K562 (cell line): ENCODE results near the gene GABBR1. TPM values are rescaled to one million over a fixed set of nuclear protein-coding genes. Genes with fewer than 3 reads are reported as not detected.
A peak's percentile ranks its signal among the peaks of the same experiment; 100 is the strongest.

Experiments used
- ATAC-seq: fragments of 200-7000 bp; cut with Tn5 transposase; 3 replicates; pipeline ENCODE4 v1.9.1; 2020; ENCODE audit warnings: moderate library complexity
- BruUV-seq: library from RNA; stranded (reverse); fragments of 400-500 nt; replicated peaks from 2 replicates; lab custom pipeline; 2021; lab: Mats Ljungman, UMichigan
- CTCF ChIA-PET: fragments of 300-600 bp; formaldehyde crosslinking; extraction: SDS; loops from one replicate; lab custom pipeline; 2021; ENCODE audit warnings: low intra/inter-chr PET ratio; lab: Yijun Ruan, JAX
- POLR2A ChIA-PET: fragments of 300-600, 350-650 bp; sonication (Branson Sonifier 250); formaldehyde crosslinking; extraction: SDS; loops from one replicate; lab custom pipeline; 2021; ENCODE audit warnings: antibody characterized with exemption, inconsistent platforms; lab: Yijun Ruan, JAX
- DNase-seq, 4 experiments: peaks; one replicate each; pipeline versions ENCODE4 v3.0.0 to v3.0.0-alpha.2; 2011 to 2018; ENCODE audit warnings: low spot score in 3 of 4, mixed read lengths in 3 of 4; ENCODE audit errors: extremely low read depth in 1 of 4
- FAIRE-seq: peaks from 2 replicates; lab custom pipeline; 2011; peaks lifted over from hg19 to GRCh38; lab: Jason Lieb, UNC
- H2AFZ ChIP-seq: 2 replicates; pipeline ENCODE4 v1.6.0; 2011; ENCODE audit warnings: low read depth, low read length, control low read depth, inconsistent platforms
- H3K27ac ChIP-seq: fragments of 200-600 bp; 3 replicates; pipeline ENCODE4 v1.8.0; 2011; ENCODE audit warnings: low read depth, mild to moderate bottlenecking, control low read depth, inconsistent platforms, low read length, moderate library complexity, mixed read lengths; ENCODE audit errors: extremely low read depth
- H3K27me3 ChIP-seq, 2 experiments: fragments of 300-600 bp in 1 of 2; 2 replicates in 1 of 2; 3 replicates in 1 of 2; pipeline versions ENCODE4 v1.6.0 to v1.8.0; 2011; ENCODE audit warnings: inconsistent platforms in 2 of 2, low read length in 2 of 2, mild to moderate bottlenecking in 1 of 2, mixed read lengths in 1 of 2, moderate library complexity in 1 of 2; ENCODE audit not compliant: control insufficient read depth in 2 of 2, insufficient read depth in 2 of 2
- H3K36me3 ChIP-seq: fragments of 300-600 bp; 3 replicates; pipeline ENCODE4 v1.8.0; 2011; ENCODE audit warnings: mild to moderate bottlenecking, low read length, inconsistent platforms; ENCODE audit not compliant: control insufficient read depth, insufficient read depth
- H3K4me1 ChIP-seq, 2 experiments: fragments of 200-600 bp in 1 of 2; replicated peaks in 1 of 2; 2 replicates in 1 of 2; 3 replicates in 1 of 2; pipeline versions ENCODE4 v1.5.1 to v1.8.0; 2011; ENCODE audit warnings: inconsistent platforms in 2 of 2, low read length in 2 of 2, mild to moderate bottlenecking in 1 of 2, mixed read lengths in 1 of 2, moderate library complexity in 1 of 2; ENCODE audit not compliant: control insufficient read depth in 2 of 2, insufficient read depth in 2 of 2
- H3K4me2 ChIP-seq: 2 replicates; pipeline ENCODE4 v1.6.1; 2011; ENCODE audit warnings: low read length, control low read depth, inconsistent platforms, mixed read lengths; ENCODE audit not compliant: insufficient read depth
- H3K4me3 ChIP-seq: fragments of 200-600 bp; sonication (generic), shearing (Covaris generic); 2 replicates; pipeline ENCODE4 v1.5.1; 2016; ENCODE audit warnings: control low read depth, inconsistent platforms
- H3K79me2 ChIP-seq: fragments of 200-600 bp; 3 replicates; pipeline ENCODE4 v1.8.0; 2011; ENCODE audit warnings: low read length, inconsistent platforms; ENCODE audit not compliant: control insufficient read depth, insufficient read depth
- H3K9ac ChIP-seq, 2 experiments: 2 replicates each; pipeline versions ENCODE4 v1.6.0 to v1.6.1; 2011; ENCODE audit warnings: low read depth in 2 of 2, low read length in 2 of 2, control low read depth in 1 of 2, inconsistent platforms in 1 of 2, mild to moderate bottlenecking in 1 of 2, mixed read lengths in 1 of 2; ENCODE audit not compliant: insufficient read depth in 1 of 2
- H3K9me1 ChIP-seq: one replicate; pipeline ENCODE4 v1.6.0; 2011; ENCODE audit warnings: inconsistent platforms, mild to moderate bottlenecking, low read length, moderate library complexity; ENCODE audit not compliant: control insufficient read depth, insufficient read depth
- H3K9me3 ChIP-seq: replicated peaks from 2 replicates; pipeline ENCODE4 v1.5.1; 2011; ENCODE audit warnings: low read depth, low read length, inconsistent platforms; ENCODE audit not compliant: control insufficient read depth, insufficient read depth
- H4K20me1 ChIP-seq: replicated peaks from 2 replicates; pipeline ENCODE4 v1.6.1; 2011; ENCODE audit warnings: low read length, inconsistent platforms, mixed read lengths; ENCODE audit not compliant: control insufficient read depth, insufficient read depth
- ARNT ChIP-seq, 2 experiments: fragments of 450-650 bp; IDR thresholded peaks; 2 replicates each; pipeline ENCODE4 v1.6.1; 2016; ENCODE audit warnings: mild to moderate bottlenecking in 1 of 2
- CBFA2T3 ChIP-seq: fragments of 450-650 bp; IDR thresholded peaks from 2 replicates; pipeline ENCODE4 v1.6.1; 2017
- CHD4 ChIP-seq: fragments of 200-600 bp; sonication (generic); IDR thresholded peaks from 3 replicates; pipeline ENCODE4 v1.6.1; 2012; ENCODE audit warnings: low read depth, mild to moderate bottlenecking, mixed read lengths, low read length, inconsistent platforms; ENCODE audit not compliant: insufficient read depth, insufficient replicate concordance, poor library complexity, severe bottlenecking
- CTBP1 ChIP-seq: fragments of 450-650 bp; IDR thresholded peaks from 2 replicates; pipeline ENCODE4 v1.6.1; 2016; ENCODE audit warnings: borderline replicate concordance
- ESRRA ChIP-seq: fragments of 450-650 bp; IDR thresholded peaks from 2 replicates; pipeline ENCODE4 v1.6.1; 2014; ENCODE audit warnings: low read depth, mild to moderate bottlenecking, moderate library complexity, borderline replicate concordance
- HDAC1 ChIP-seq, 2 experiments: fragments of 450-650 bp; IDR thresholded peaks; 2 replicates each; pipeline ENCODE4 v1.6.1; 2016 to 2017; ENCODE audit warnings: inconsistent platforms in 1 of 2, mild to moderate bottlenecking in 1 of 2, moderate library complexity in 1 of 2
- HLTF ChIP-seq: fragments of 450-650 bp; IDR thresholded peaks from 2 replicates; pipeline ENCODE4 v1.6.1; 2016
- MAFG ChIP-seq: fragments of 450-650 bp; conservative IDR thresholded peaks from 2 replicates; pipeline ENCODE4 v1.6.1; 2016; ENCODE audit warnings: missing genetic modification characterization, missing compliant biosample characterization
- NRF1 ChIP-seq, 2 experiments: fragments of 450-650 bp; IDR thresholded peaks in 1 of 2; conservative IDR thresholded peaks in 1 of 2; 2 replicates each; pipeline ENCODE4 v1.6.1; 2014; ENCODE audit warnings: mild to moderate bottlenecking in 2 of 2
- RBFOX2 ChIP-seq: fragments of 200-400 bp; formaldehyde crosslinking; IDR thresholded peaks from 2 replicates; pipeline ENCODE4 v1.6.1; 2017; ENCODE audit warnings: low read depth, mild to moderate bottlenecking, low read length, moderate library complexity
- SIN3A ChIP-seq, 2 experiments: fragments of 150-350 bp in 1 of 2; IDR thresholded peaks; 2 replicates each; pipeline ENCODE4 v1.6.1; 2011 to 2016; ENCODE audit warnings: borderline replicate concordance in 2 of 2, low read depth in 2 of 2, low read length in 2 of 2, mild to moderate bottlenecking in 2 of 2, moderate library complexity in 2 of 2; ENCODE audit not compliant: control insufficient read depth in 1 of 2
- TCF7L2 ChIP-seq: fragments of 150-350 bp; IDR thresholded peaks from 2 replicates; pipeline ENCODE4 v1.6.1; 2016; ENCODE audit warnings: low read depth, mild to moderate bottlenecking, low read length, moderate library complexity
- ZBTB7A ChIP-seq: IDR thresholded peaks from 2 replicates; pipeline ENCODE4 v1.6.1; 2011; ENCODE audit warnings: low read depth, mild to moderate bottlenecking, low read length, moderate library complexity, borderline replicate concordance; ENCODE audit not compliant: control insufficient read depth
- ZNF197 ChIP-seq: fragments of 200-800 bp; sonication (Bioruptor generic); IDR thresholded peaks from 2 replicates; pipeline ENCODE4 v1.6.1; 2016; ENCODE audit warnings: low read depth, missing genetic modification characterization, missing compliant biosample characterization
- ZNF436 ChIP-seq: fragments of 250-450, 450-650 bp; sonication (Bioruptor Pico); formaldehyde crosslinking; IDR thresholded peaks from 2 replicates; pipeline ENCODE4 v1.7.0; 2020; ENCODE audit warnings: mild to moderate bottlenecking
- WGBS: fragments of 100-300 bp; shearing (Covaris generic); methylation state at CpG from one replicate; pipeline ENCODE4 v1.1.6; 2016; ENCODE audit warnings: low coverage, mixed read lengths; ENCODE audit not compliant: insufficient coverage; ENCODE audit errors: missing lambda C conversion rate; 5-methylcytosine and 5-hydroxymethylcytosine counted together
- in situ Hi-C: fragments of 300-500 bp; cut with MboI; formaldehyde crosslinking; loops from 4 replicates; pipeline ENCODE4 v1.15.0; 2018; ENCODE audit warnings: inconsistent platforms, mixed read lengths
- intact Hi-C: fragments of 100-400 bp; cut with micrococcal nuclease; formaldehyde crosslinking; loops from 2 replicates; pipeline ENCODE4 v1.14.2; 2022
- polyA plus RNA-seq, 8 experiments: library from polyadenylated mRNA; depleted of rRNA in 4 of 8; stranded (reverse) in 5 of 8; unstranded in 3 of 8; fragments of >200 nt; fragmentation: Nextera tagmentation in 2 of 8; fragmentation: Illumina TruSeq in 1 of 8; extraction: Ambion mirVana in 2 of 8; extraction: Trizol in 1 of 8; gene quantifications; 2 replicates each; pipeline versions ENCODE4 v1.2.1 to v1.2.3, GENCODE V29; 2011 to 2014; ENCODE audit warnings: inconsistent platforms in 1 of 8, missing spikeins in 1 of 8
- total RNA-seq, 7 experiments: library from RNA; depleted of rRNA in 6 of 7; stranded (reverse); fragments of >200 nt in 6 of 7; fragmentation: Illumina TruSeq in 2 of 7; extraction: Trizol in 2 of 7; gene quantifications; 2 replicates each; pipeline versions ENCODE4 v1.2.1 to v1.2.3, GENCODE V29; 2011 to 2021; ENCODE audit warnings: low replicate concordance in 1 of 7
- TF ChIP-seq, protein P1 (sequence below): fragments of 250-450 bp; sonication (Bioruptor Pico); IDR thresholded peaks from 2 replicates; pipeline ENCODE4 v1.4.0; 2020; ENCODE audit warnings: mild to moderate bottlenecking, moderate library complexity

Gene GABBR1
- total and polyA plus RNA-seq, 9 of the 15 experiments (the other 6 are each of a cell fraction or from before 2014, with no cell fraction given): 2.2 to 48.3 (median 20.8) TPM

DNA sequence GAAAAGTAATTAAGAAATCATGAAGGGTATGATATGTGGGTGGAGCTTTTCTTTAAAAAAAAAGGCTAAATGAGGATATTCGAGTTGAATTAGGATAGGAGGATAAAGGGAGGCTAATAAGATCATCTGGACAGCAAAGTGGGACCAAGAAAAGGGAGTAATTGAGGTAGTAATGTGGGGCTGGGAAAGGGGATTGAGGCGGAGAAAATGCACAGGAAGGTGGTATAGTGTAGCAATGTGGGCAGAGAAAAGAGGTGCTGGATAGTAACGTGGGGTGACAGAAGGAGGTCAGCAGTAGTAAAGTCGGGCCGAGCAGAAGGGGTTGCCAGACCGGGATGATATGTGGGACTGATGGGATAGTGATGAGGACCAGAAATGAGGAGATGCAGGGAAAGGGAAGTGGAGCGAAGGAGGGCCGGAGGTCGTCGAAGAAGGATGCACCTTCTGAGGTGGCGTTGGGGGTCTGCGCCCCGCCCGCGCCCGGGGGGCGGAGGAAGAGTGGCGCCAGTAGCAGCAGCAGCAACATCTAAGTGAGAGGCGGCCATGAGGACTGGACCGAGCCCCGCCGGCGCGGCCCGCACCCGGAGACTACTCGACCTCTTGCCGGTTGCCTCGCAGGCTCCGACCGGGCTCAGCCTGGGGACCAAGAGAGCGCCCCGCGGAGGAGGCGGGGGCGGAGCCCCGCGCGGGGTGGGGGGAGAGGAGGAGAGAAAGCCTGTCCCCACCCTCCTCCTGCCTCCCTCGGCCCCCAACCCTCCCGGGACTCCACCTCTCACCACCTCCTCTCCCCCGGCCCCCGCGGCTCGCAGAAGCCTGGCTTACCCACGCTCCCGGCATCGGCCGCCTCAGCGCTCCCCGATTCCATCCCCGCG is 887 bp downstream of the GABBR1 start (continued):
- peak; percentile 79; the same call in 1 of the 2 replicates for TF ChIP-seq ZBTB7A
- peak; percentile 77; the same call in 1 of the 2 replicates for TF ChIP-seq CTBP1
- no peak for TF ChIP-seq CBFA2T3
- 0 out of 4 replicates have a peak, but pooled peaks of 1 of the 2 experiments have one; percentile 31 for TF ChIP-seq ARNT (IDR thresholded peaks at IDR 0.05)
- TF ChIP-seq SIN3A (IDR thresholded peaks at IDR 0.05; ENCODE audit: borderline replicate concordance in 2 of 2, control insufficient read depth in 1 of 2, low read depth in 2 of 2, low read length in 2 of 2): peak in 1 of 2 experiments; percentile 48; a peak in 1 of 4 replicates
- peak in 1 of 2 experiments; percentile 9; a peak in 1 of 4 replicates for TF ChIP-seq HDAC1 (IDR thresholded peaks at IDR 0.05)
- no peak for TF ChIP-seq MAFG (tag)

DNA sequence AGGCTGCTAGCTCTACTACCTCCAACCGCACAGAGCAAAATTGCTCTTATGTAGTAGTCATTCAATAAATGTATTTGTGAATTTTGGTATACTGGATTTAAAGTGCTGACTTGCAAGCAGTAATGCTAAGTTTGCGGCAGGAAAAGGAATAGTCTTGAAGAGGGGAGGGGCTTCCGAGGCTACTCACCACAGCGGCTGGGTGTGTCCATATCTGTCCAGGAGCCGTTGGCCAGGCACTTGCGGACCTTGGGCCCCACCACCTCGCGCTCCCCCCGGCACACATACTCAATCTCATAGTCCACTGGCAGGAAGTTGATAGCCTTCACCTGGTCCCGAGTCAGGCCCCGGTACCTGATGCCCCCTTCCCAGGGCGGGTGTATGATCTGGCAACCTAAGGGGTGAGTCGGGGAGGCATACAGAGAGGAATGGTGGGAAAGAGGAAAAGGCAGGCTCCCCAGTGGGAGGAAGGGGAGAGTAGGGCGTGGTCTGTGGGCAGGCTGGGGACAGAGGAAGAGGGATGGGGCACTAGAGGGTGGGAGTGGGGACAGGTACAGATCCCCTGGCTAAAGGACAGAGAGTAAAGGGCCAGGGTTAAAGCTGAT is 1.7 kb downstream of the GABBR1 start:
- in situ Hi-C loops (no loop called here), intact Hi-C loops (loop anchor here (5.0 kb wide), 1 partner anchor 689 kb away; no protein-coding TSS in a partner anchor)
- TSS peak; percentile 36 for BruUV-seq
- POLR2A ChIA-PET: interaction anchor here (0.5 to 3.6 kb wide), 4 partner anchors 10 to 44 kb away, joined by 3 to 15 read pairs (median 3); partner anchors contain the start of gene MOG
- Histone ChIP-seq H3K27ac (peak overlapping the region; percentile 77), H3K4me1 (peaks cover 43 to 54% of the 10 kb centered on the region in 2 experiments), H3K9me3 (no peaks in the 10 kb centered on the region), H3K9me1 (no peaks in the 10 kb centered on the region), H3K4me3 (peak overlapping the region; percentile 84), H3K79me2 (peaks cover 57% of the 10 kb centered on the region), H4K20me1 (no peaks in the 10 kb centered on the region), H2AFZ (peak overlapping the region; percentile 90), H3K9ac (peak overlapping the region; percentile 54 to 88), H3K4me2 (peak overlapping the region; percentile 95), H3K27me3 (no peaks in the 10 kb centered on the region), H3K36me3 (0 out of 3 replicates have a peak, but pooled peaks cover 7% of the 10 kb centered on the region)
- FAIRE-seq (peak; percentile 94), DNase-seq (peak; percentile 56 to 90 (median 74)), ATAC-seq (peak; percentile 55)
- CTCF ChIA-PET: interaction anchor here (1.5 to 1.6 kb wide), 2 partner anchors 19 to 203 kb away, joined by 3 to 6 read pairs; no protein-coding TSS in a partner anchor
- under 1% methylated on average over 13 of the region's 14 CpGs for WGBS
- TF ChIP-seq HLTF (0 out of 2 replicates have a peak, but pooled peaks have one; percentile 16), CHD4 (no peak), ZNF197 (CRISPR knock-in tag) (no peak), NRF1 (conservative IDR thresholded peaks at IDR 0.05 in 1 of 2, IDR thresholded peaks at IDR 0.05 in 1 of 2) (peak; percentile 31 to 56; a peak in 3 of 4 replicates), ESRRA (no peak), TCF7L2 (peak; percentile 11; the same call in 1 of the 2 replicates), ZNF436 (CRISPR knock-in tag) (no peak), RBFOX2 (peak; percentile 64)
- TF ChIP-seq, protein P1, sequence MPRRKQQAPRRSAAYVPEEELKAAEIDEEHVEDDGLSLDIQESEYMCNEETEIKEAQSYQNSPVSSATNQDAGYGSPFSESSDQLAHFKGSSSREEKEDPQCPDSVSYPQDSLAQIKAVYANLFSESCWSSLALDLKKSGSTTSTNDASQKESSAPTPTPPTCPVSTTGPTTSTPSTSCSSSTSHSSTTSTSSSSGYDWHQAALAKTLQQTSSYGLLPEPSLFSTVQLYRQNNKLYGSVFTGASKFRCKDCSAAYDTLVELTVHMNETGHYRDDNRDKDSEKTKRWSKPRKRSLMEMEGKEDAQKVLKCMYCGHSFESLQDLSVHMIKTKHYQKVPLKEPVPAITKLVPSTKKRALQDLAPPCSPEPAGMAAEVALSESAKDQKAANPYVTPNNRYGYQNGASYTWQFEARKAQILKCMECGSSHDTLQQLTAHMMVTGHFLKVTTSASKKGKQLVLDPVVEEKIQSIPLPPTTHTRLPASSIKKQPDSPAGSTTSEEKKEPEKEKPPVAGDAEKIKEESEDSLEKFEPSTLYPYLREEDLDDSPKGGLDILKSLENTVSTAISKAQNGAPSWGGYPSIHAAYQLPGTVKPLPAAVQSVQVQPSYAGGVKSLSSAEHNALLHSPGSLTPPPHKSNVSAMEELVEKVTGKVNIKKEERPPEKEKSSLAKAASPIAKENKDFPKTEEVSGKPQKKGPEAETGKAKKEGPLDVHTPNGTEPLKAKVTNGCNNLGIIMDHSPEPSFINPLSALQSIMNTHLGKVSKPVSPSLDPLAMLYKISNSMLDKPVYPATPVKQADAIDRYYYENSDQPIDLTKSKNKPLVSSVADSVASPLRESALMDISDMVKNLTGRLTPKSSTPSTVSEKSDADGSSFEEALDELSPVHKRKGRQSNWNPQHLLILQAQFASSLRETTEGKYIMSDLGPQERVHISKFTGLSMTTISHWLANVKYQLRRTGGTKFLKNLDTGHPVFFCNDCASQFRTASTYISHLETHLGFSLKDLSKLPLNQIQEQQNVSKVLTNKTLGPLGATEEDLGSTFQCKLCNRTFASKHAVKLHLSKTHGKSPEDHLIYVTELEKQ (CRISPR knock-in tag): no peak
